Endothelial cell of umbilical vein (primary cell): ENCODE measurements around the gene INSC.

Experiments
- EZH2 ChIP-seq: IDR thresholded peaks from 2 replicates; pipeline ENCODE4 v1.6.1; 2012; ENCODE audit warnings: borderline replicate concordance, low read depth, mild to moderate bottlenecking, moderate library complexity, low read length, inconsistent platforms; ENCODE audit not compliant: severe bottlenecking
- FOS ChIP-seq: IDR thresholded peaks from 2 replicates; pipeline ENCODE4 v1.6.1; 2011; ENCODE audit warnings: mild to moderate bottlenecking, low read length, moderate library complexity, borderline replicate concordance; ENCODE audit not compliant: insufficient read depth
- GATA2 ChIP-seq: IDR thresholded peaks from 2 replicates; pipeline ENCODE4 v1.7.0; 2011; ENCODE audit warnings: low read depth, mild to moderate bottlenecking, moderate library complexity, mixed read lengths, low read length; ENCODE audit not compliant: insufficient read length, insufficient read depth
- JUN ChIP-seq: IDR thresholded peaks from 2 replicates; pipeline ENCODE4 v1.6.1; 2011; ENCODE audit warnings: borderline replicate concordance, low read depth; ENCODE audit not compliant: insufficient read length, insufficient read depth
- MYC ChIP-seq: IDR thresholded peaks from one replicate; pipeline ENCODE4 v1.6.1; 2011; ENCODE audit warnings: mild to moderate bottlenecking, low read depth, low read length
- POLR2A ChIP-seq: IDR thresholded peaks from 2 replicates; pipeline ENCODE4 v1.6.1; 2012; ENCODE audit warnings: low read depth, mild to moderate bottlenecking, control low read depth, low read length
- POLR2AphosphoS5 ChIP-seq: IDR thresholded peaks from 2 replicates; pipeline ENCODE4 v1.6.1; 2012; ENCODE audit warnings: low read depth, mild to moderate bottlenecking, control low read depth, low read length, moderate library complexity; ENCODE audit not compliant: insufficient read depth
- TF ChIP-seq, protein P1 (sequence below), 2 donors: IDR thresholded peaks; 1 replicate in 1 of 2; 2 replicates in 1 of 2; pipeline ENCODE4 v1.5.1; 2011; ENCODE audit warnings: low read length in 2 of 2, mild to moderate bottlenecking in 2 of 2, moderate library complexity in 2 of 2, control low read depth in 1 of 2, inconsistent platforms in 1 of 2, low read depth in 1 of 2; ENCODE audit not compliant: insufficient read depth in 1 of 2; ENCODE audit errors: extremely low read depth in 1 of 2
- TF ChIP-seq, protein P2 (sequence below): IDR thresholded peaks from 2 replicates; pipeline ENCODE4 v1.6.1; 2011; ENCODE audit not compliant: insufficient read depth, insufficient read length

DNA sequence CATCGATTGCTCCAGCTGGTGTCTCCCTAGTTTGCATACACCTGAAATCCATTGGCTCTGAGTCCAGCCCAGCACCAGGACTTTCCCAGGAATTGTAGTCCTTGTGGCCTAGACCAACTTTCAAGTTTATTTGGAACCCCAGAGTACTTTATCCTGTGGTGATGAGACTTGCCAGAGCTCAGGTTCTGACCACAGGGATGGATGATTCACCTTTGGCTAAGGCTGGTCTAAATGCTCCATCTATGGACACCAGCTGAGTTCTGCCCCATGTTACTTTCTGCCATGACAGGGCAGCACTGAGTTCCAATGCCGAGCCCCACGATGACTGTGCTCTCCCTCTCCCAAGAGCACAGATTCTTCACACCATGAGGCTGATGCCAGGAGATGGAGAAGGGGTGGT lies 17.3 kb upstream of the INSC start:
- TF ChIP-seq, protein P1, sequence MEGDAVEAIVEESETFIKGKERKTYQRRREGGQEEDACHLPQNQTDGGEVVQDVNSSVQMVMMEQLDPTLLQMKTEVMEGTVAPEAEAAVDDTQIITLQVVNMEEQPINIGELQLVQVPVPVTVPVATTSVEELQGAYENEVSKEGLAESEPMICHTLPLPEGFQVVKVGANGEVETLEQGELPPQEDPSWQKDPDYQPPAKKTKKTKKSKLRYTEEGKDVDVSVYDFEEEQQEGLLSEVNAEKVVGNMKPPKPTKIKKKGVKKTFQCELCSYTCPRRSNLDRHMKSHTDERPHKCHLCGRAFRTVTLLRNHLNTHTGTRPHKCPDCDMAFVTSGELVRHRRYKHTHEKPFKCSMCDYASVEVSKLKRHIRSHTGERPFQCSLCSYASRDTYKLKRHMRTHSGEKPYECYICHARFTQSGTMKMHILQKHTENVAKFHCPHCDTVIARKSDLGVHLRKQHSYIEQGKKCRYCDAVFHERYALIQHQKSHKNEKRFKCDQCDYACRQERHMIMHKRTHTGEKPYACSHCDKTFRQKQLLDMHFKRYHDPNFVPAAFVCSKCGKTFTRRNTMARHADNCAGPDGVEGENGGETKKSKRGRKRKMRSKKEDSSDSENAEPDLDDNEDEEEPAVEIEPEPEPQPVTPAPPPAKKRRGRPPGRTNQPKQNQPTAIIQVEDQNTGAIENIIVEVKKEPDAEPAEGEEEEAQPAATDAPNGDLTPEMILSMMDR (IDR thresholded peaks at IDR 0.05; ENCODE audit: extremely low read depth in 1 of 2, insufficient read depth in 1 of 2, low read depth in 1 of 2, low read length in 2 of 2) = no peak
- TF ChIP-seq EZH2 (no peak), FOS (no peak), POLR2A (no peak), JUN (no peak), MYC (no peak), POLR2AphosphoS5 (no peak), GATA2 (no peak)
- TF ChIP-seq, protein P2, sequence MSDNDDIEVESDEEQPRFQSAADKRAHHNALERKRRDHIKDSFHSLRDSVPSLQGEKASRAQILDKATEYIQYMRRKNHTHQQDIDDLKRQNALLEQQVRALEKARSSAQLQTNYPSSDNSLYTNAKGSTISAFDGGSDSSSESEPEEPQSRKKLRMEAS = no peak
